Neuronal stem cell (in vitro differentiated cells): ENCODE results near the gene STX17.

ENCODE experiments used
- DNase-seq: peaks from one replicate; pipeline ENCODE4 v3.0.0-alpha.2; 2013; ENCODE audit warnings: low spot score
- H2AFZ ChIP-seq: one replicate; pipeline ENCODE4 v1.6.1; 2013; ENCODE audit warnings: mild to moderate bottlenecking, low read length, inconsistent platforms
- H2AK5ac ChIP-seq: 2 replicates; pipeline ENCODE4 v1.6.1; 2013; ENCODE audit warnings: low read depth, mild to moderate bottlenecking, inconsistent platforms, low read length, moderate library complexity, mixed read lengths
- H2BK120ac ChIP-seq: 2 replicates; pipeline ENCODE4 v1.6.1; 2013; ENCODE audit warnings: low read depth, mild to moderate bottlenecking, inconsistent platforms, low read length, moderate library complexity, mixed read lengths
- H2BK12ac ChIP-seq: one replicate; pipeline ENCODE4 v1.6.1; 2013; ENCODE audit warnings: low read length, inconsistent platforms
- H2BK15ac ChIP-seq: 2 replicates; pipeline ENCODE4 v1.6.1; 2013; ENCODE audit warnings: mild to moderate bottlenecking, low read length, inconsistent platforms, mixed read lengths
- H2BK5ac ChIP-seq: one replicate; pipeline ENCODE4 v1.6.1; 2013; ENCODE audit warnings: inconsistent platforms, mild to moderate bottlenecking, low read length, moderate library complexity
- H3K14ac ChIP-seq: one replicate; pipeline ENCODE4 v1.6.1; 2013; ENCODE audit warnings: low read length, inconsistent platforms
- H3K18ac ChIP-seq: 2 replicates; pipeline ENCODE4 v1.6.1; 2013; ENCODE audit warnings: low read length, inconsistent platforms
- H3K23ac ChIP-seq: 2 replicates; pipeline ENCODE4 v1.6.1; 2013; ENCODE audit warnings: low read depth, mild to moderate bottlenecking, mixed read lengths, low read length, inconsistent platforms; ENCODE audit not compliant: poor library complexity
- H3K27ac ChIP-seq: replicated peaks from 3 replicates; pipeline ENCODE4 v1.5.1; 2013; ENCODE audit warnings: low read length, inconsistent platforms
- H3K27me3 ChIP-seq, 3 experiments: 2 replicates each; pipeline ENCODE4 v1.6.1; 2013; ENCODE audit warnings: low read length in 3 of 3, mild to moderate bottlenecking in 2 of 3, inconsistent platforms in 1 of 3, low read depth in 1 of 3, mixed read lengths in 1 of 3, moderate library complexity in 1 of 3; ENCODE audit not compliant: control insufficient read depth in 3 of 3, insufficient read depth in 3 of 3
- H3K36me3 ChIP-seq, 2 donors: replicated peaks in 1 of 2; 2 replicates each; pipeline ENCODE4 v1.6.1; 2013; ENCODE audit warnings: low read length in 2 of 2; ENCODE audit not compliant: control insufficient read depth in 2 of 2, insufficient read depth in 2 of 2
- H3K4ac ChIP-seq: 2 replicates; pipeline ENCODE4 v1.6.1; 2013; ENCODE audit warnings: inconsistent platforms, mild to moderate bottlenecking, low read length, moderate library complexity
- H3K4me1 ChIP-seq, 2 donors: 1 replicate in 1 of 2; 2 replicates in 1 of 2; pipeline ENCODE4 v1.6.1; 2013; ENCODE audit warnings: low read length in 2 of 2, low read depth in 1 of 2; ENCODE audit not compliant: control insufficient read depth in 2 of 2, insufficient read depth in 1 of 2
- H3K4me2 ChIP-seq: one replicate; pipeline ENCODE4 v1.6.1; 2013; ENCODE audit warnings: mild to moderate bottlenecking, low read length, inconsistent platforms; ENCODE audit not compliant: insufficient read depth, poor library complexity, severe bottlenecking
- H3K4me3 ChIP-seq, 2 donors: 2 replicates each; pipeline ENCODE4 v1.5.1; 2013; ENCODE audit warnings: low read length in 2 of 2, mild to moderate bottlenecking in 2 of 2, inconsistent platforms in 1 of 2, moderate library complexity in 1 of 2
- H3K79me1 ChIP-seq: one replicate; pipeline ENCODE4 v1.6.1; 2013; ENCODE audit warnings: low read depth, mild to moderate bottlenecking, inconsistent platforms, low read length, moderate library complexity
- H3K9ac ChIP-seq: one replicate; pipeline ENCODE4 v1.6.1; 2013; ENCODE audit warnings: mild to moderate bottlenecking, low read depth, low read length, inconsistent platforms; ENCODE audit not compliant: poor library complexity
- H3K9me3 ChIP-seq, 2 donors: replicated peaks in 1 of 2; 2 replicates each; pipeline versions ENCODE3 to v1.6.1; 2013; ENCODE audit warnings: low read length in 2 of 2, mild to moderate bottlenecking in 2 of 2, inconsistent platforms in 1 of 2, low read depth in 1 of 2, mixed read lengths in 1 of 2, moderate library complexity in 1 of 2; ENCODE audit not compliant: control insufficient read depth in 2 of 2, insufficient read depth in 1 of 2
- H4K8ac ChIP-seq: one replicate; pipeline ENCODE4 v1.6.1; 2013; ENCODE audit warnings: low read depth, mild to moderate bottlenecking, inconsistent platforms, low read length, moderate library complexity
- H4K91ac ChIP-seq: one replicate; pipeline ENCODE4 v1.6.1; 2013; ENCODE audit warnings: low read length, low read depth, mild to moderate bottlenecking, inconsistent platforms; ENCODE audit not compliant: poor library complexity
- WGBS, 2 donors: extraction: QIAGEN DNeasy Blood & Tissue Kit; methylation state at CpG; one replicate each; pipeline ENCODE4 v1.1.7; 2013; ENCODE audit warnings: missing lambda C conversion rate in 2 of 2, mixed read lengths in 1 of 2; ENCODE audit not compliant: insufficient read length in 2 of 2, insufficient replicate concordance in 1 of 2; ENCODE audit errors: extremely low coverage in 2 of 2; 5-methylcytosine and 5-hydroxymethylcytosine counted together

Gene STX17

GRCh38 chr9:99931155-99931840 is 24.8 kb downstream of the STX17 start:
- Histone ChIP-seq H4K91ac (no peak overlapping the region), H3K36me3 (peaks cover 3 to 15% of the 10 kb centered on the region in 2 donors), H3K79me1 (no peaks in the 10 kb centered on the region), H2AK5ac (no peak overlapping the region), H2BK15ac (no peak overlapping the region), H3K4ac (no peak overlapping the region), H2BK5ac (no peak overlapping the region), H3K23ac (no peak overlapping the region), H3K4me2 (no peak overlapping the region), H2AFZ (no peak overlapping the region), H3K18ac (no peak overlapping the region), H4K8ac (no peak overlapping the region), H3K9me3 (peaks cover 4 to 8% of the 10 kb centered on the region in 2 donors), H3K27ac (no peak overlapping the region), H2BK12ac (no peak overlapping the region), H3K9ac (no peak overlapping the region), H3K4me1 (no peaks in the 10 kb centered on the region), H3K27me3 (no peaks in the 10 kb centered on the region), H3K4me3 (no peak overlapping the region), H3K14ac (no peak overlapping the region), H2BK120ac (no peak overlapping the region)
- no CpG with 5 or more reads among the region's 6 CpGs for WGBS, 2 donors
- no peak for DNase-seq

- Histone ChIP-seq H3K14ac (no peak overlapping the region), H4K91ac (no peak overlapping the region), H3K27ac (no peak overlapping the region), H2BK120ac (no peak overlapping the region), H3K4me1 (no peaks in the 10 kb centered on the region), H3K27me3 (no peaks in the 10 kb centered on the region), H3K23ac (no peak overlapping the region), H2BK15ac (no peak overlapping the region), H3K79me1 (no peaks in the 10 kb centered on the region), H2BK5ac (no peak overlapping the region), H4K8ac (no peak overlapping the region), H3K4me2 (no peak overlapping the region), H2AK5ac (no peak overlapping the region), H2AFZ (no peak overlapping the region), H3K36me3 (no peaks in the 10 kb centered on the region), H3K4ac (no peak overlapping the region), H3K18ac (no peak overlapping the region), H2BK12ac (no peak overlapping the region), H3K9ac (no peak overlapping the region), H3K4me3 (no peak overlapping the region), H3K9me3 (peaks cover 0 to 5% of the 10 kb centered on the region in 2 donors)
- WGBS, 2 donors: no CpG with 5 or more reads among the region's 4 CpGs
- no peak for DNase-seq
These were observed 30.6 kb downstream of the STX17 start for GRCh38 chr9:99936947-99937587.

GRCh38 chr9:99947395-99947794 is 40.9 kb downstream of the STX17 start:
- H3K14ac ChIP-seq: no peak overlapping the region
- no peak overlapping the region for H2AK5ac ChIP-seq
- no peak overlapping the region for H2BK5ac ChIP-seq
- peaks cover 0 to 11% of the 10 kb centered on the region in 2 donors for H3K36me3 ChIP-seq
- H3K18ac ChIP-seq: no peak overlapping the region
- H3K4me2 ChIP-seq: no peak overlapping the region
- no peak overlapping the region for H4K8ac ChIP-seq
- H3K27me3 ChIP-seq: no peaks in the 10 kb centered on the region
- no peak overlapping the region for H2BK15ac ChIP-seq
- no peaks in the 10 kb centered on the region for H3K79me1 ChIP-seq
- H2AFZ ChIP-seq: no peak overlapping the region
- H3K9me3 ChIP-seq: peaks cover 0 to 2% of the 10 kb centered on the region in 2 donors
- no peak overlapping the region for H3K9ac ChIP-seq
- no CpG with 5 or more reads among the region's 3 CpGs for WGBS, 2 donors
- H3K23ac ChIP-seq: no peak overlapping the region
- H3K4me3 ChIP-seq: no peak overlapping the region
- H4K91ac ChIP-seq: no peak overlapping the region
- DNase-seq: no peak
- H3K4me1 ChIP-seq: no peaks in the 10 kb centered on the region
- no peak overlapping the region for H2BK12ac ChIP-seq
- no peak overlapping the region for H2BK120ac ChIP-seq
- H3K27ac ChIP-seq: no peak overlapping the region
- no peak overlapping the region for H3K4ac ChIP-seq

- Histone ChIP-seq H2BK120ac (no peak overlapping the region), H4K8ac (no peak overlapping the region)
- DNase-seq: no peak
These were observed 42.0 kb downstream of the STX17 start for GRCh38 chr9:99948482-99948881.

More at GRCh38 chr9:99948482-99948881, 42.0 kb downstream of the STX17 start:
- Histone ChIP-seq H3K14ac (no peak overlapping the region), H3K27ac (no peak overlapping the region), H2BK12ac (no peak overlapping the region), H2AK5ac (no peak overlapping the region), H3K4me3 (no peak overlapping the region), H2BK5ac (no peak overlapping the region), H3K4me2 (no peak overlapping the region), H3K27me3 (no peaks in the 10 kb centered on the region), H4K91ac (no peak overlapping the region), H3K4me1 (no peaks in the 10 kb centered on the region), H3K4ac (no peak overlapping the region), H3K79me1 (no peaks in the 10 kb centered on the region), H3K36me3 (peaks cover 0 to 15% of the 10 kb centered on the region in 2 donors), H2BK15ac (no peak overlapping the region), H3K18ac (no peak overlapping the region), H3K9ac (no peak overlapping the region), H3K23ac (no peak overlapping the region), H3K9me3 (peaks cover 0 to 9% of the 10 kb centered on the region in 2 donors), H2AFZ (no peak overlapping the region)
- no CpG with 5 or more reads among the region's 2 CpGs for WGBS, 2 donors
